Ecto neural progenitor cell (in vitro differentiated cells): ENCODE data around the gene BNIP1.
"Not testable (repeated sequence)": the region's sequence is repeated elsewhere in the genome, so short reads cannot be mapped to it uniquely, and the experiment has no call there.

Experiments used
- DNase-seq: peaks from one replicate; pipeline ENCODE4 v3.0.0-alpha.2; 2018; ENCODE audit warnings: low spot score

Gene BNIP1, protein sequence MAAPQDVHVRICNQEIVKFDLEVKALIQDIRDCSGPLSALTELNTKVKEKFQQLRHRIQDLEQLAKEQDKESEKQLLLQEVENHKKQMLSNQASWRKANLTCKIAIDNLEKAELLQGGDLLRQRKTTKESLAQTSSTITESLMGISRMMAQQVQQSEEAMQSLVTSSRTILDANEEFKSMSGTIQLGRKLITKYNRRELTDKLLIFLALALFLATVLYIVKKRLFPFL

DNA sequence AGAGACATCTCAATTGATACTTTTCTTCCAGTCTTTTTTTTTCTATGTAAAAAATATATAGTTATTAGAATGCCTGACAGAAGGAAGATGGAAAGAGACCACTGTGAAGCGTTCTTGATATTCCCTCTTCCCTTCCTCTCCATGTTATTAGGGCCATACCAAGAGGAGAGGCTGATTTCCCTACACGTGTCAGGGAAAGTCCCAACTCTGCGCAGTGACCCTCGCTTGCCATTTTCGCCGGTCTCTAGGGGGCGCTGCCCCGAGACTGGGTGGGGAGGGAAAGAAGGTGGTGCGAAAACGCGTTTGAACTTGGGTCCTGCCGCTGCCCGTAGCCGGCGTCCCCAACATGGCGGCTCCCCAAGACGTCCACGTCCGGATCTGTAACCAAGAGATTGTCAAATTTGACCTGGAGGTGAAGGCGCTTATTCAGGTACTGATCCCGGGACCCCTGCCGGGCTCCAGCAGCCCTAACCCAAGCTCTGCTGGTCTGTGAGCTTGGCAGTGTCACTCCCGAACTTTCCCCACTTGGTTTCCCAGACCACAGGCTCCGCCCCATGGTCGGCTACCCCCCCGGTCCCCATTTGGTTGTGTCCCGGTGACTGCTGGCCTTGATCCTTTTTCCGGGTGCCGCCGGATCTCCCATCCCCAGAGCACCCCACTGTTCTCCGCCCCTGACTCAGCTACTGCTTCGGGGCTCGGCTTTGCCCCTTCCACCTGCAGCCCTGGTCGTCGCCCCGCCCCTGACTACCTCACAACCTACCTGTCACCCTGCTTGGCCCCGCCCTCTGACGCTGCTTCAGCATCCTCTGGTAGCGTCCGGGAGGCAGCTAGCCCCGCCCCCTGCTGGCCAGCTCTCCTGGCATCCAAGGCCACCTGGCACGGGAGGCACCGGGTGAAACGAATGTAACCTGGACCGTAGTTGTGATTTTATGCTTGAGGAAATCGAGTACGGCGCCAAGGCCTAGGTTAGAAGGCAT is at the start of gene BNIP1:
Gene BNIP1, plus strand, starts transcription at position 332 of the 977 bp plus-strand sequence. Its CDS starts 15 bp downstream, at position 347.
- DNase-seq = peak; percentile 95

DNA sequence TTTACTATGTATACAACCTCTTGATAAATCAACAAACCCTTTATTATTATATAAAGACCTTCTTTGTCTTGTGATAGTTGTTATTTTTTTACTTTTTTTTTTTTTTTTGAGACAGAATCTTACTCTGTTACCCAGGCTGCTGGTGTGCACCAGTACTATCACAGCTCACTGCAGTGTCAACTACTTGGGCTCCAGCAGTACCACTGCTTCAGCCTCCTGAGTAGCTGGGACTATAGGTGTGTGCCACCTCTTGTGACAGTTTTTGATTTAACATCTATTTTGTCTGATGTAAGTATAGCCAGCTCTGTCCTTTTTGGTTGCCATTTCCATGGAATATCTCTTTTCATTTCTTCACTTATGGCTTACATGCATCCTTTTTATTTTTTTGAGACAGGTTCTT is 45.5 kb upstream of the BNIP1 start:
- DNase-seq = no peak

DNA sequence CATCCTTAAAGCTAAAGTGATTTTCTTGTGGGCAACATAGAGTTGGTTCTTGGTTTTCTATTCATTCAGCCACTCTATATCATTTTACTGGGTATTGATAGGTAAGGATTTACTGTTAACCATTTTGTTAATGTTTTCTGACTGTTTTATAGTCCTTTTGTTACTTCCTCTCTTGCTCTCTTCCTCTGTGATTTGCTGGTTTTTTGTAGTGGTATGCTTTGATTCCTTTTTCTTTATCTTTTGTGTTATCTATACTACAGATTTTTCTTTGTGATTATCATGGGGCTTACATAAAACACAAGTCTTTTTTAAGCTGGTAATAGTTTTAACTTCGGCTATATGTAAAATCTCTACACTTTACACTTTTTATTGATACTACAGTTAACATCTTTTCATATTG is 44.9 kb upstream of the BNIP1 start:
- DNase-seq = no peak

DNA sequence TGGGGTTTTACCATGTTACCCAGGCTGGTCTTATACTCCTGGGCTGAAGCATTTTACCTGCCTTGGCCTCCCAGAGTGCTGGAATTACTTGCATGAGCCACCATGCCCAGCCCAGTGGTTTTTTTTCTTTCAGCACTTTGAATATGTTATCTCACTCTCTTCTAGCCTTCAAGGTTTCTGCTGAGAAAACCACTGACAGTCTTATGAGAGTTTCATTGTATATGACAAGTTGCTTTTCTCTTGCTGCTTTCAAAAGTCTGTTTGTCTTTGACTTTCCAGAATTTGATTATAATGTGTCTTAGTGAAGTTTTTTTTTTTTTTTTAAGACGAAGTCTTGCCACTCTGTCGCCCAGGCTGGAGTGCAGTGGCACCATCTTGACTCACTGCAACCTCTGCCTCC is 43.1 kb upstream of the BNIP1 start:
- no peak for DNase-seq

DNA sequence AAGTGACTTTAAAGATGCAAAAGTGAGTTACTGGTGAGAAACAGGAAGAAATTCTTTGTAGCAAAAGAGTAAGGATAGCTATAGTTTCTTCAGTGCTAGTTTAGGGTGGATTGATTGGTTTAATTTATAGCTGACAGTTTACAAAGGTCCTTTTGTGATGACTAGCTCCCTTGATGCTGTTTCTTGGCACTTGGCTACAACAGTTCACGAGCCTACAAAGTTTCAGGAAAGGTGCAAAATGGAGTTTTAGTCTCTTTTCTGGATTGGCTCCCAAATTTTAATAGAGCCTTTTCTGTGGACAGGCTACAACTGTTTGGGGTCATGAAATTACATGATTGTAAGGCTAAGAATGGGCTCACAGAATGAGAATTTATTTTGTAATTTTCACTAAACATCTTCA is 40.9 kb upstream of the BNIP1 start:
- no peak for DNase-seq

DNA sequence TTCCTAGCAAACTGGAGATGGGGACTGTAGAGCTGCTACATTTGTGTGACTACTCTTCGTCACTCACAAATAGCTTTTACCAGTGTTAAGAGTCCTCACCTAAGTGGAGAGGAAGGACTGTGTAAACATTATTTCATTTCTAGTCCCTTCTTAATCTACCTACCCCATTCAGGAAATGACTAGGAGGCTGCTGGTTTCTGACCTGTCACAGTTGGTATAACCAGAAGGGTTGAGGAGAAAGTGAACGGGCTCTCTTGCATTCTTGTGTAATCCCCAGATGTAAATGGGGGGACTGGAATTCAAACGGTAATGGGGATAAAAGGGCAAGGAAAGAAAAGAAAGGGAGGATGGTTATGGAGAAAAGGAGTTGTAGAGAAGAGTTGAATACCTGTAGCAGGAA is 35.4 kb upstream of the BNIP1 start:
- DNase-seq = no peak

DNA sequence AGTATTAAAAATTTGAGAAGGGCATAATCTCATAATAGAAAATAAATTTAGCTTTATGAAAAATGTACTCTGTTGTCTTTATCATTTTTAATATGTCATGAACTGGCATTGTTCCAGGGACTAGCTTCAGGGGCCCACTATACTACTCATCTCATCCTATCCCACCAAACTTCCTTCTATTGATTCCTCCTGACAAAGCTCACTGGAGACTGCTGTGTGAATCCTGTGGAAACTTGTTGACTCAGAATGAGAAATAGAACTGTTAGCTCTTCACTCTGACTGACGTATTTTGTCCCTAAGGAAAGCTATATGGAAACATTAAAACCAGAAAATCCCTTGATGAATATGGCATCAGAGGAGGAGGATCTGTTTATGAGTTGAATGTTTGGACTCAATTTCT is 29.8 kb upstream of the BNIP1 start:
- DNase-seq = no peak

DNA sequence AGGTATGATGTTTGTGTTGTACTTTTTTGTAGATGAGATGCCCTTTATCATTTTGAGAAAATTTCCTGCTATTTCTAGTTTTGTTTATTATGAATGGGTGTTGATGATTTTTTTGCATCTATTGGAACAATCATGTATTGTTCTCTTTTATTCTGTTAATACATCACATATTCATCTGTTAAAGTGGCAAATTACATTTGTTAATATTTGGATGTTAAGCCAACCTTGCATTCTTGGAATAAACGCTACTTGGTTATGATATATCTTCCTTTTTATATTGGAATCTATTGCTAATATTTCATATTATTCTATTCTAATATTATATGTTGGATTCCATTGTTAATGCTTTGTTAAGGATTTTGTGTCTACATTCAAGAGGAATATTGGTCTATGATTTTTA is 24.6 kb upstream of the BNIP1 start:
- no peak for DNase-seq

DNA sequence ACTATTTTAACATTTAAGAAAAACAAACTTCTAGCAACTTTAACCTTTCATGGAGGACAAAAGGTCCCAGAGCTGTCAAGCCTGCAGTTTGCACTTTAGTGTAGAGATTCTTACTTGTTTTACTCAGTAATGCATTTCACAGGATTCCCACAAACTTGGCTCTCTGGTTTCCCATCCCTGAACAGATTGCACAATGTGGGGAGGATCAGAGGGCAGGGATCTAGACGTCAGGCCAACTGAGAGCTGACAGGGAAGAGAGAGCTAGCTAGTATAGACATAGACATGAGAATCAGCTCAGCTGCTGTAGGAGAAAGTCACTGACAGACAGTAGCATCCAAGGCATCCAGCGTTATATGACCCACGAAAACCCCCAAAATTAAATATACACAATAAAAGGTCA is 20.9 kb upstream of the BNIP1 start:
- DNase-seq = no peak

DNA sequence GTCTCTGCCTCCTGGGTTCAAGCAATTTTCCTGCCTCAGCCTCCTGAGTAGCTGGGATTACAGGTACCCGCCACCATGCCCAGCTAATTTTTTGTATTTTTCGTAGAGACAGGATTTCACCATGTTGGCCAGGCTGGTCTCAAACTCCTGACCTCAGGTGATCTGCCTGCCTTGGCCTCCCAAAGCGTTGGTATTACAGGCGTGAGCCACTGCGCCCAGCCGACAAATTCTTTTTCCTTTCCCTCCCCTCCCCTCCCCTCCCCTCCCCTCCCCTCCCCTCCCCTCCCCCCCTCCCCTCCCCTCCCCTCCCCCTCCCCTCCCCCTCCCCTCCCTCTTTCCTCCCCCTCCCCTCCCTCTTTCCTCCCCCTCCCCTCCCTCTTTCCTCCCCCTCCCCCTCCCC is 12.2 kb upstream of the BNIP1 start:
- DNase-seq = not testable (repeated sequence)

DNA sequence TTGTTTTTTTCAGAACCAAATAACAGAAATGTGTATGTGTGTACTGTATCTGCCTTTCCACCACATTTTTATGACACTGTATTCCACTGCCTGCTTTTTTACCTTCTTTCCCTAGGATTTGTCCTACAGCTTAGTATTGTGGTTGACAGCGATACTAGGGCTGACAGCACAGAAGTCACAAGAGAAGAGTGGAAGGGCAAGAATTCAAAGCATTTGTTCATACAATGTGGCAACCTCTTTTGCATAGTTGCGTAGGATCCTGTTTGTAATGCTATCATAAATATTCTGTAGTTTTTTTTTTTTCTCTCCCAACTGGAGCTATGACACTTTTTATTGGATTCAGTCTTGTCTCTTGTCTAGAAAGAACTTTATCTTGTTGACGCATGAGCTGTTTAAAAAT is 5.6 kb upstream of the BNIP1 start:
- DNase-seq = no peak

DNA sequence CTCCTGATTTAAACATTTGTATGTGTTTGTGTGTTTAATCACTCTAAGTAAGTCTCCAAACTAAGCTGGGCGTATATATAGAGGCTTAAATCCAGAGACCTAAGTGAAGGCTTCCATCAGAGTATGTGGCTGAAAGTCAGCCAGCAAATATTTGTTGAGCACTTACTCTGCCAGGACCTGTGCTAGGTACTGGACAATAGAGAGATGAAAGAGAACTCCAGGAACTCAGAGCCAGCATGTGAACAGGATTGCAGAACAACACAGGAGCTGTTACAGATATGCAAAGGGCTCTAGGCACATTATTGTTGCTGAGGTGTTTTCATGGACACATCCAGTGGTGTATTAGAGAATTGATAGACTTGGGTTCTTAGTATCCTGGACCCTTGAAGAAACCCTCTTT is 4.7 kb upstream of the BNIP1 start:
- DNase-seq = no peak

DNA sequence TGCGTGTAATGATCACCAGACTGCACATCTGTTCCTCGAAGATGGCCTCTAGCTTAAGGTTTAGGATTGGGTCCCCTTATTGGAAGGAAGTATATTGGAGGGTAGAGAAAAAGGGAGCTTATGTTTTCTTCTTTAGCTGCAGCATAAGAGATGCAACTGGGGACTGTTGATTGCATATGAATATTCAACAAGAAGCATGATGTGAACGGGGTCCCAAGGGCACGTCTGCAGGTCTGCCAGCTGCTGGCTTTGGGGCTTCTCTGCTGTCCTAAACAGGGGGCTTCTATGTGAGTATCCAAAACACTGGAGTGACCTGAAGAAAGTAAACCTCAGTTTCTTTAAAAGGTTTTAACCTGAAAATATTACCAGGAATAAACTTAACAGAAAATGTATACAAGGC is 3.6 kb upstream of the BNIP1 start:
- DNase-seq = no peak

DNA sequence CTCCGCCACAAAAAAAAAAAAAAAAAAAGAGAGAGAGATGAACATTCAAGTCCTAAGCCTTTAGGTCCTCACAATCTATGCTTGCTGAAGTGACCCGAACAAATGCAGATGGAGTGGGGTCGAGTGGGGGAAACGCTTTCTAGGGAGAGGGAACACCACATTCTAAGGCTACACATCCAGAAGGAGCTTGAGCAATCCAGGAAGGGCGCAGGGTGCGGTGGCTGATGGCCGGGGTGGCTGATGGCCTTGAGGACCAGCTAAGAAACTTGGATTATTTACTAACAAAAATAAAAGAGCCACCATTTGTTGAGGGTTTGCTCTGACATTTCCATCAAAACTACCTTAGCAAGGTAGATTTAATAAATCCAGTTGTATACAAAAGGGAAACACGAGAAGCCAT is 764 bp upstream of the BNIP1 start:
- no peak for DNase-seq

DNA sequence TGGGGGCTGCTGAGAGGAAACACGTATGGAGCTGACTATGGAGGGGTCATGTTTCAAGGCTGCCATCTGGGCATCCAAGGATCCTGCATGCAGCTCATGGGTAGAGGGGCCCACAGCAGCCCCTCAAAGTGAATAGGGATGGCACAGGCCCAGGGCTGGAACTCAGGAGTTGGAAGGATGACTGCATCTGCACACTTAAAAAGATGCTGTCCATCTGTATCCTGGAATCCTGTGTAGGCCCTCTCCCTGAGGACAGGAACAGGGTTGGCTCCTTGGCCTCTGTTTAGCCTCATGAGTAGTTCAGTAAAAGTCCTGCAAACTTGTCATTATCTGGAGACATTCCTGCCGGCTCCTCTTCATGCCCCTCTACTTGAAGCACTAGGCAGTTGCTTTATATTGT is 4.0 kb downstream of the BNIP1 start:
- no peak for DNase-seq

DNA sequence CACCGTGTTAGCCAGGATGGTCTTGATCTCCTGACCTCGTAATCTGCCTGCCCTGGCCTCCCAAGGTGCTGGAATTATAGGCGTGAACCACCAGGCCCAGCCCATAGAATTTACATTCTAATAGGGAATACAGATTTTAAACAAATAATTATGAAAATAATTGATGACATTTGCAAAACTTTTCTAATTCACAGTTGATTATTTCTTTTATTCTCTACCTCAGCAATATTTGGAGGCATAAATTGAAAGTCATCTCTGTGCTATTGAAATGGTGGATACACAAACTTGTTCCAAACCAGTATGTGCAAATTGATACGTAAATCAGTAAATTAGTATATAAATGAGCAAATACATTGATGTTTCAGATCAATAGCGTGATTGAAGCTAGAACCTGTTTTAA is 8.2 kb downstream of the BNIP1 start:
- no peak for DNase-seq

DNA sequence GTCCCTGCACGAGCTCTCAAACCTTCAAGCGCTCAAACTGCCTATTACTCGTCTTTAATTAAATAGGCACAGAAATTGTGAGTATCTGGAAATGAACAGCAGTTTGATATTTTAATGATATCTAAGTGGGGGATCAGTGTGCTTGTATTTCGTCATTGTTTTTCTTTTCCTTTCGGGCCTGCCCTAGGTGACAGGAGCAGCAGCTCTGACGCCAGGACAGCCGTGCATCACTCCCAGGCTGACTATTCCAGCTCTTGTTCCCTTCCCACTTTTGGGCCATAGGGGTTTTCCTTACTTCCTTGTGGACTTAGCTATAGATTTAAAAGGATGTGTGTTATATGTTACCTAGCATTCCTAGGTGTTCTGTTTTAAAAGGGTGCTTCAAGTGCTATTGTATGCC is 9.5 kb downstream of the BNIP1 start:
- no peak for DNase-seq

DNA sequence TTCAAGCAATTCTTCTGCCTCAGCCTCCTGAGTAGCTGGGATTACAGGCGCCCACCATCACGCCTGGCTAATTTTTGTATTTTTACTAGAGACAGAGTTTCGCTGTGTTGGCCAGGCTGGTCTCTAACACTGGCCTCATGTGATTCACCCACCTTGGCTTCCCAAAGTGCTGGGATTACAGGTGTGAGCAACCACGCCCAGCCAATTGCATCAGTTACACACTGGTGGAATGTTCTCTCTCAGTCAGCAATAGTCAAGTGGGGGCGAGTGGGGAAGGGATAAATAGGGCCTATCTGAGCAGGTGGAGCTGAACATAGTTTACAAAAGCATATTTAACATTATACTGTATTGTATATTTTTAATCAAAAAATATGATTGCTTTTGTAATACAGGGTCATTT is 10.3 kb downstream of the BNIP1 start:
- DNase-seq = not testable (repeated sequence)

DNA sequence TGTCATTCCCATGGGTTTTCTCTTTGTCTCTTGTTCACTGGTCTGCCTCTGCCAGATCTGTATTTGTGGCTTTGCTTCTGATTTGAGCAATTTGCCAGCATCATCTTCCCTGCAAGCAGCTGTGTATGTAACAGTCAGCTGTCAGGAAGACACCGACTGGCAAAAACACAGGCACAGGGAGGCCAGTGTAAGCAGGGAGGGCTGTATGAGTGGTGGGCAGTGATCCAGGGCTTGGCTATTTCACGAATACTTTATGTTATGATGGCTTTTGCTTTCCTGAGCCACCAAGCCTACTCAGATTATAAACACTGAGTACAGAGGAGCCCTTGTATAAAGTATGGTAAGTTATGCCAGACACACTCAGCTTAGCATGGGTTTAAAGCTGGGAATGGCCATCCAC is 11.6 kb downstream of the BNIP1 start:
- DNase-seq = no peak

DNA sequence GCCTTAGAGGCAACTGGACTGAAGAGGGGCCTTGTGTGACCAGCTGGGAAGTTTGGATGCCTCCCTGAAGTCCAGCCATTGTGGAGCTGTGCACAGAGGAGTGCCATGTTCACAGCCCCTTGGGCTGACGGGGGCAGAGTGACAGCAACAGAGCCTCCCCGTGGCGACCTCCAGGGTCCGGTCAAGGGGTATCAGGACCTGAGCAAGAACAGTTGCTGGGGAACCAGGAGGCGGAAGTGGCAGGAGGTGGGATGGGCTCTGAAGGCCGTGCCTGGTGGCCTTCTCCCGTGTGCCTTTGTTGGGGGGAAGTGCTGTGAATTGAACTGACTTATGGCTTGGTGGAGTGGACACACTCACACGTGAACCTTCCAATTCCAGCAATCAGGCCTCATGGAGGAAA is 14.0 kb downstream of the BNIP1 start:
- no peak for DNase-seq

DNA sequence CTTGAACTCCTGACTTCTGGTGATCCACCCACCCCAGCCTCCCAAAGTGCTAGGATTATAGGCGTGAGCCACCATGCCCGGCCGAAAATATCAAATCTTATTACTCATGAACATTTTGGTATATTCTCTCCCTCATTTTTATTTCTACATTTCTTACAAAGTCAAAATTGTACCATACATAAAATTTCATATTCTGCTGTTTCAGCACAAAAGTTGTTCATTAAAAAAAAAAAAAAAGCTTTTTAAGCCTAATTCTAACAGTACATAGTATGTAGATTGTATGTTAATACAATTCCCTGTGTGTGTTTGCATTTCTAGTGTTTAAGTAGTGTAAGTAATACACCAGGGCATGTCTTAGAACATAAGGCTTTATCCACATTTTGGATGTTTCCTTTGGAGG is 14.9 kb downstream of the BNIP1 start:
- no peak for DNase-seq

DNA sequence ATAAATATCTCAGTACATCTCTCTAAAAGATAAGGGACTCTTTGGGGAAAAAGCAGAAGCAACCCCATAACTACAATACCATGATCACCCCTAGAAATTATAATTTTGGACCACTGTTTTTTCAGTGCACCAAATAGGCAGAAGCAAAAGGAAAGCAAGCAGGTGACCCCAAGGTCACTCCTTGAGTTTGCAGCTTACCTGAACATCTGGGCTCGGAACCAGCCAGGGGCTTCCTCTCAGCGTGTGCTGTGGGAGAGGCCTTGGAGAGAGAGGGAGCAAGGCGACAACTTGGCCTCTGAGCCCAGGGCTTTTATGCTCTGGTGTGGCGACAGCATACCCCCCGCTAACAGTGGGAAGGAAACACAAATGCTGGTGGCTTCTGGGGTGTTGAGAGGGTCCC is 16.8 kb downstream of the BNIP1 start:
- DNase-seq = no peak

DNA sequence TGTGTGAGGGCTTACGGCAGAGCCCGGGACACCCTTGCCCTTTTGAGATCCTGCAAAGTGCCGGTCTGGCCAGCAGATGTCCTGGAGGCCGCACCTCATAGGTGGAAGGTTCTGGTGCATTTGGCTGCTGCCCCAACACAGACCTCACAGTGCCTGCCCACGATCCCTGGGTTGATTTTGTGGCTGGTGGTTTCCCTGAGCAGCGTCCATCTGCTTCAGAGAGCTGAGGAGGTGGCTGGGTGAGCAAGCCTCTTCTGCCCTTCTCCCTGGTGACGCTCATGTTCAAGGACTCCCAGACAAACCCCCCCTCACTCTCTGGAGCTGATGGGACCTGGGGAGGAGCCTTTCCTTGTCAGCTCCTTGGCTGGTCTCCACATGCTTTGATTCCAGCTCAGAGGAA is 18.9 kb downstream of the BNIP1 start:
- DNase-seq = no peak
